ENCODE data around the gene ZNF124.

- TF ChIP-seq CTCF (IDR thresholded peaks at IDR 0.05) (no peak), EZH2 (IDR thresholded peaks at IDR 0.05; ENCODE audit: borderline replicate concordance, insufficient read depth, low read depth, low read length, poor library complexity, severe bottlenecking) (no peak)
These were observed 38.2 kb upstream of the ZNF124 start for GRCh38 chr1:247210062-247210375.

All from B cell (primary cell).